ENCODE measurements around the gene PYM1.
"Not testable (repeated sequence)": the region's sequence is repeated elsewhere in the genome, so short reads cannot be mapped to it uniquely, and the experiment has no call there.

PYM1 gene

GRCh38 chr12:55925870-55926737 lies 1.6 kb downstream of the PYM1 start:
- H3K27me3 ChIP-seq (ENCODE audit: low read depth, low read length): no peaks in the 10 kb centered on the region
- H3K4me3 ChIP-seq (ENCODE audit: low read depth in 1 of 2, low read length in 2 of 2): peak overlapping the region; percentile 95 to 100
- H3K36me3 ChIP-seq (ENCODE audit: control insufficient read depth in 1 of 2, insufficient read depth in 2 of 2, low read length in 2 of 2): peaks cover 0 to 9% of the 10 kb centered on the region in 2 donors
- H3K9me3 ChIP-seq (ENCODE audit: control insufficient read depth in 1 of 2, low read length in 2 of 2): no peaks in the 10 kb centered on the region
- peak overlapping the region; percentile 100 for H3K27ac ChIP-seq (ENCODE audit: low read length)
- peaks cover 6 to 19% of the 10 kb centered on the region in 2 donors for H3K4me1 ChIP-seq (ENCODE audit: control insufficient read depth in 1 of 2, insufficient read depth in 2 of 2, low read length in 2 of 2)

GRCh38 chr12:55925371-55925770 lies 2.3 kb downstream of the PYM1 start:
- no peak overlapping the region for H3K4me3 ChIP-seq (ENCODE audit: low read depth in 1 of 2, low read length in 2 of 2)
- H3K4me1 ChIP-seq (ENCODE audit: control insufficient read depth in 1 of 2, insufficient read depth in 2 of 2, low read length in 2 of 2): peaks cover 0 to 18% of the 10 kb centered on the region in 2 donors
- H3K9me3 ChIP-seq (ENCODE audit: control insufficient read depth in 1 of 2, low read length in 2 of 2): no peaks in the 10 kb centered on the region
- no peaks in the 10 kb centered on the region for H3K27me3 ChIP-seq (ENCODE audit: low read depth, low read length)
- no peak overlapping the region for H3K27ac ChIP-seq (ENCODE audit: low read length)
- H3K36me3 ChIP-seq (ENCODE audit: control insufficient read depth in 1 of 2, insufficient read depth in 2 of 2, low read length in 2 of 2): peaks cover 0 to 9% of the 10 kb centered on the region in 2 donors

GRCh38 chr12:55923648-55924047 lies 4.0 kb downstream of the PYM1 start:
- H3K9me3 ChIP-seq (ENCODE audit: control insufficient read depth in 1 of 2, low read length in 2 of 2); H3K27ac ChIP-seq (ENCODE audit: low read length); H3K4me3 ChIP-seq (ENCODE audit: low read depth in 1 of 2, low read length in 2 of 2); H3K27me3 ChIP-seq (ENCODE audit: low read depth, low read length); H3K36me3 ChIP-seq (ENCODE audit: control insufficient read depth in 1 of 2, insufficient read depth in 2 of 2, low read length in 2 of 2): not testable (repeated sequence)
- peaks cover 0 to 18% of the 10 kb centered on the region in 2 donors for H3K4me1 ChIP-seq (ENCODE audit: control insufficient read depth in 1 of 2, insufficient read depth in 2 of 2, low read length in 2 of 2)

GRCh38 chr12:55922126-55922525 lies 5.6 kb downstream of the PYM1 start:
- H3K27ac ChIP-seq (ENCODE audit: low read length): no peak overlapping the region
- H3K27me3 ChIP-seq (ENCODE audit: low read depth, low read length): no peaks in the 10 kb centered on the region
- no peak overlapping the region for H3K4me3 ChIP-seq (ENCODE audit: low read depth in 1 of 2, low read length in 2 of 2)
- H3K4me1 ChIP-seq (ENCODE audit: control insufficient read depth in 1 of 2, insufficient read depth in 2 of 2, low read length in 2 of 2): peaks cover 0 to 18% of the 10 kb centered on the region in 2 donors
- peaks cover 0 to 6% of the 10 kb centered on the region in 2 donors for H3K36me3 ChIP-seq (ENCODE audit: control insufficient read depth in 1 of 2, insufficient read depth in 2 of 2, low read length in 2 of 2)
- H3K9me3 ChIP-seq (ENCODE audit: control insufficient read depth in 1 of 2, low read length in 2 of 2): no peaks in the 10 kb centered on the region

- peaks cover 0 to 10% of the 10 kb centered on the region in 2 donors for H3K4me1 ChIP-seq (ENCODE audit: control insufficient read depth in 1 of 2, insufficient read depth in 2 of 2, low read length in 2 of 2)
- not testable (repeated sequence) for H3K9me3 ChIP-seq (ENCODE audit: control insufficient read depth in 1 of 2, low read length in 2 of 2); H3K27ac ChIP-seq (ENCODE audit: low read length); H3K4me3 ChIP-seq (ENCODE audit: low read depth in 1 of 2, low read length in 2 of 2); H3K27me3 ChIP-seq (ENCODE audit: low read depth, low read length); H3K36me3 ChIP-seq (ENCODE audit: control insufficient read depth in 1 of 2, insufficient read depth in 2 of 2, low read length in 2 of 2)
Measured at GRCh38 chr12:55919032-55919431, 8.7 kb downstream of the PYM1 start.

DNA sequence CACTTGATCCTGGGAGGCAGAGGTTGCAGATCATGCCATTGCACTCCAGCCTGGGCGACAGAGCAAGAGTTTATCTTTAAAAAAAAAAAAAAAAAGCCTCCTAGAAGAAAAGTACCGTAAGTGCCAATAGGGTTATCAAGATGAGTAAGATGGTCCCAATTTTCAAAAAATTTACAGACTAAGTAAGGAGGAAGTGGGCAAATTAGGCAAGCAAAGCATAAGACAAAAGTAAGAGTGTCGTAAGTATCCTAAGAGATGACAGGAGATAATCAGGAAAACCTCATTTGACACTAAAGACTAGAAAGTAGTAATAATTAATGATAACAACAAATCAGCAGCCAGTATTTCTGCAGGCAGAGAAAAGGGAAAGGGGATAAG lies 12.2 kb downstream of the PYM1 start:
- no peak overlapping the region for H3K4me3 ChIP-seq (ENCODE audit: low read depth in 1 of 2, low read length in 2 of 2)

GRCh38 chr12:55912908-55913307 lies 14.8 kb downstream of the PYM1 start:
- H3K36me3 ChIP-seq (ENCODE audit: control insufficient read depth in 1 of 2, insufficient read depth in 2 of 2, low read length in 2 of 2): peaks cover 6 to 14% of the 10 kb centered on the region in 2 donors

More for the DNA sequence above, 12.2 kb downstream of the PYM1 start:
- Histone ChIP-seq H3K36me3 (ENCODE audit: control insufficient read depth in 1 of 2, insufficient read depth in 2 of 2, low read length in 2 of 2) (peaks cover 6 to 14% of the 10 kb centered on the region in 2 donors), H3K9me3 (ENCODE audit: control insufficient read depth in 1 of 2, low read length in 2 of 2) (no peaks in the 10 kb centered on the region), H3K4me1 (ENCODE audit: control insufficient read depth in 1 of 2, insufficient read depth in 2 of 2, low read length in 2 of 2) (no peaks in the 10 kb centered on the region), H3K27ac (ENCODE audit: low read length) (no peak overlapping the region), H3K27me3 (ENCODE audit: low read depth, low read length) (no peaks in the 10 kb centered on the region)

DNA sequence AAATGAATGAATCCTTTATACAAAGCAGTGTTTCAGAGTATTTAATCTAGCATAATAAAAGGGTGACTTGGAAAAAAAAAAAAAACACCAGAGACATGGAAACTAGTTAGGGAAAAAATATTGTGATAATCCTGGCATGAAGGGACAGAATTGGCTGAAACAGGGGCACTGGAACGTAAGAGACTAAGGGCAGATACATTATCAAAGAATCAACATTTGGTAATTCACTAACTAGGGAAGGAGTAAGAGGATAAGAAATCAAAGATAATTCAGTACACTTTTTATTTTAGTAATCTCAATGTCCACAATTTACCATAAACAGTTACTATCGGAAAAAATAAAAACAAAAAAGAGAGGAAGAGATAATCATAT lies 18.2 kb downstream of the PYM1 start:
- Histone ChIP-seq H3K9me3 (ENCODE audit: control insufficient read depth in 1 of 2, low read length in 2 of 2) (no peaks in the 10 kb centered on the region), H3K27me3 (ENCODE audit: low read depth, low read length) (no peaks in the 10 kb centered on the region), H3K27ac (ENCODE audit: low read length) (no peak overlapping the region), H3K4me1 (ENCODE audit: control insufficient read depth in 1 of 2, insufficient read depth in 2 of 2, low read length in 2 of 2) (peaks cover 0 to 8% of the 10 kb centered on the region in 2 donors), H3K36me3 (ENCODE audit: control insufficient read depth in 1 of 2, insufficient read depth in 2 of 2, low read length in 2 of 2) (peaks cover 6 to 14% of the 10 kb centered on the region in 2 donors), H3K4me3 (ENCODE audit: low read depth in 1 of 2, low read length in 2 of 2) (no peak overlapping the region)

More at GRCh38 chr12:55912908-55913307, 14.8 kb downstream of the PYM1 start:
- Histone ChIP-seq H3K4me1 (ENCODE audit: control insufficient read depth in 1 of 2, insufficient read depth in 2 of 2, low read length in 2 of 2) (peaks cover 0 to 8% of the 10 kb centered on the region in 2 donors), H3K4me3 (ENCODE audit: low read depth in 1 of 2, low read length in 2 of 2) (no peak overlapping the region), H3K9me3 (ENCODE audit: control insufficient read depth in 1 of 2, low read length in 2 of 2) (no peaks in the 10 kb centered on the region), H3K27me3 (ENCODE audit: low read depth, low read length) (no peaks in the 10 kb centered on the region), H3K27ac (ENCODE audit: low read length) (no peak overlapping the region)

- H3K27ac ChIP-seq (ENCODE audit: low read length): peak overlapping the region; percentile 16
- no peaks in the 10 kb centered on the region for H3K9me3 ChIP-seq (ENCODE audit: control insufficient read depth in 1 of 2, low read length in 2 of 2)
- no peak overlapping the region for H3K4me3 ChIP-seq (ENCODE audit: low read depth in 1 of 2, low read length in 2 of 2)
- no peaks in the 10 kb centered on the region for H3K27me3 ChIP-seq (ENCODE audit: low read depth, low read length)
- peaks cover 6 to 11% of the 10 kb centered on the region in 2 donors for H3K36me3 ChIP-seq (ENCODE audit: control insufficient read depth in 1 of 2, insufficient read depth in 2 of 2, low read length in 2 of 2)
- H3K4me1 ChIP-seq (ENCODE audit: control insufficient read depth in 1 of 2, insufficient read depth in 2 of 2, low read length in 2 of 2): peaks cover 0 to 8% of the 10 kb centered on the region in 2 donors
Measured at GRCh38 chr12:55908726-55909512, 18.8 kb downstream of the PYM1 start.

GRCh38 chr12:55906056-55906455 lies 21.6 kb downstream of the PYM1 start:
- Histone ChIP-seq H3K4me1 (ENCODE audit: control insufficient read depth in 1 of 2, insufficient read depth in 2 of 2, low read length in 2 of 2) (peaks cover 0 to 8% of the 10 kb centered on the region in 2 donors), H3K4me3 (ENCODE audit: low read depth in 1 of 2, low read length in 2 of 2) (no peak overlapping the region), H3K27ac (ENCODE audit: low read length) (no peak overlapping the region), H3K27me3 (ENCODE audit: low read depth, low read length) (no peaks in the 10 kb centered on the region), H3K36me3 (ENCODE audit: control insufficient read depth in 1 of 2, insufficient read depth in 2 of 2, low read length in 2 of 2) (peaks cover 5 to 22% of the 10 kb centered on the region in 2 donors), H3K9me3 (ENCODE audit: control insufficient read depth in 1 of 2, low read length in 2 of 2) (no peaks in the 10 kb centered on the region)

DNA sequence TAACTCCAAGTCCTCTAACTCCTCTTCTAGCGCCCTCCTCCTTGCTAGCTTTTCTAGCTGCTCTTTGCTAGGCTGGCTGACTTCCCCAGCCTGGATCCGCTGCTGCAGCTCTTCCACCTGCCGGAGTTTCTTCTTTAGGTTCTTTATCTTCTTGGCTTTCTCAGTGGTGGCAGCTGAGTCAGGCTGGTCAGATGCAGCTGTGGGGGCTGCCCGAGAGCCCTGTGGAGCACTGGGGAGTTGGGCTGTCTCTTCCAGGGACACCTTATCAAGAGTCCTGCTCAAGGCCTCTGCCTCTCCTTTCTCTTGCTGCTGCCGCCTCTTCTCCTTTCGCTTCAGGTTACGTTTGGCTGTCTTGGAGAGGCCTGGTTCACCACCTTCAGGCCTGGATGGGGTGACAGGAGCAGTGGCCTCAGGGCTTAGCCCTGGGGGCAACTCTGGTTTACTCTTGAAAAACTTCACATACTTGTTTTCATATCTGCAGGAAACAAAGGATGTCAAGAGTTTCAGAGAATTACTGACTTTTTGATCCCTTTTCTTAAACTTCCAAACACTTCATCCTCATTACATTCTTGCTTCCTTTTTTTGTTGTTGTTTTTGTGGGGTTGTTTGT lies 25.7 kb downstream of the PYM1 start:
- no peak overlapping the region for H3K27ac ChIP-seq (ENCODE audit: low read length)
- peaks cover 5 to 26% of the 10 kb centered on the region in 2 donors for H3K36me3 ChIP-seq (ENCODE audit: control insufficient read depth in 1 of 2, insufficient read depth in 2 of 2, low read length in 2 of 2)
- no peak overlapping the region for H3K4me3 ChIP-seq (ENCODE audit: low read depth in 1 of 2, low read length in 2 of 2)
- H3K27me3 ChIP-seq (ENCODE audit: low read depth, low read length): no peaks in the 10 kb centered on the region
- no peaks in the 10 kb centered on the region for H3K4me1 ChIP-seq (ENCODE audit: control insufficient read depth in 1 of 2, insufficient read depth in 2 of 2, low read length in 2 of 2)
- H3K9me3 ChIP-seq (ENCODE audit: control insufficient read depth in 1 of 2, low read length in 2 of 2): no peaks in the 10 kb centered on the region

Data from muscle layer of duodenum (tissue), 2 donors.